Measurements from ENCODE around the gene LAMA5.

Gene LAMA5

DNA sequence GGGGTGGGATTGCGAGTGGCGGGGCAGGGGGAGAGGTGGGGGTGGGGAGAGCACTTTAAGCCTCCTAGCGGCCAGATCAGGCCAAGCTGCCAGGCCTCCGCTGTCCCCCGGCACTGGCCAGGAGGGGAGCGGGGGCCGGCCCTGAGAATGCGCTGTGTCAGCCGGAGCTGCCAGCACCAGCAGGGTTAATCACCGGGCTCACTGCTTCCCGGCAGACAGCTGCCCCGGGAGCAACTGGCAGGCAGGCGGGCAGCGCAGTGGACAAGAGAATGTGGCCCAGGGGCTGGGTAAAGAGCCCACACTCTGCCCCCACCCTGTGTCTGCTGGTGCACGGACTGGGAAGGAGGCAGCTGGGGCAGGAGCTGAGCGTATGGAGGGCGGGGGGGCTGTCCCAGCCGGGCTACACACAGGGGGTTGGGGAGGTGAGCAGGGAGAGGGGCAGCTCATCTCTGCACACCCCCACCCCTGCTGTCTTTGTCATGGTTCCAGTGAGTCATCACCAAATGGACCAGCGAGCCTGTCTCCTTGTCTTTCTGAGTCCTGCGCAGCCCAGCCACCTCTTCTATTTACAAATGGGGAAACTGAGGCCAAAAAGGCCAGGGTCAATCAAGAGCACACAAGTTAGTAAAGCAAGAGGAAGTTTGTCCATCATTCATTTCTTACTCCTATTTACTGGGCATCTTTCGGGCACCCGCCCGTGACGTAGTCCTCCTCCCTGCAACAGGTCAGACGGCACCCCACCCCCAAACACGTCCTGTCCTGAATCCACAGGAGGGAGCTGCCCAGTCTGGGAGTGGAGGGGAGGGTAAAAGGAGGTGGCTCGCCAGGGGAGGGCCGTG, 2.1 kb upstream of the LAMA5 start:
- DNase-seq = peak; percentile 78

GRCh38 chr20:62368392-62368975, 1.4 kb upstream of the LAMA5 start:
- peak; percentile 46 for DNase-seq

GRCh38 chr20:62367633-62368391, 700 bp upstream of the LAMA5 start:
- no peak for DNase-seq

GRCh38 chr20:62366370-62367135, 559 bp downstream of the LAMA5 start:
- no peak for DNase-seq

GRCh38 chr20:62365814-62366369, 1.2 kb downstream of the LAMA5 start:
- DNase-seq = no peak

- DNase-seq = no peak
These were observed 2.0 kb downstream of the LAMA5 start for GRCh38 chr20:62364911-62365736.

DNA sequence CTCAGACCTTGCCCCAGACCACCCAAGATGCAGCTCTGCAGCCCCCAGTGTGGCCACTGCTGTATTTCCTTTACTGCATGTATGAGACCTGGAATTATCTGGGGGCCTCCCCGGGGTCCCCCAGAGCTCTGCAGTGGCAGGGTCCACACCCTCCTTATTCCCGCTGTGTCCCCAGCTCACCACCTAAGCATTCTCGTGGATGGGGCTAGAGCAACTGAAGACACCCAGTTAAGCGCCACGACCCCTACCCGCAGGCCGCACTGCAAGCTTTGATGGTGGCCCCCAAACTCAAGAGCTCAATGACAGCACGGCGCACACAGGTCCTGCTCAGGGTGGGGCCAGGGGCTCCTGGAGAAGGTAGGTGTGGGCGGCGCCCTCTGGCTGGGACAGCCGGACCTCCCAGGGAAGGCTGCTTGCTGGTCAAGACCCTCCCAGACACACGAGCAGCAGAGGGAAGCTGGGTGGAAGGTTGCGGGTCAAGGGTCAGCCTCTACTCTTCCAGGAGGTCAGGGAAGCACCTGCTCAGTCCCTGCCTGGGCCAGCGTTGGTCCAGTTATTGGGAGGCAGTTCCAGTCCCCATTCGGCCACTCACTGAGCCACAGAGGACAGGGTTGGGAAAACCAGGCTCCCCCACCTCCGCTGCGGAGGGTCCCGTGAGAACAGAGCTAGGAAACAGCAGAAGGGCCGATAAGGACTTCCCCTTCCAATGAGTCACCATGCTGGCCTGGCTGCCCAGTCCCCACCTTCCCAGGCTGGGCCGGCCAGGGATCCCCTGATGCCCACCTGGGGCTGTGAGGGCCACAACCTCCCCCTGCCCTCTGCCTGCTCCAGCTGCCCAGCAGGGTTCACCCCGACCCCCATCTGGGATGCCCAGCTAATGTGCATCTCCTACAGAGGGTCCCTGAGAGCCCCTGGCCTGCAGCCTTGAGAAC, 2.9 kb downstream of the LAMA5 start:
- no peak for DNase-seq

DNA sequence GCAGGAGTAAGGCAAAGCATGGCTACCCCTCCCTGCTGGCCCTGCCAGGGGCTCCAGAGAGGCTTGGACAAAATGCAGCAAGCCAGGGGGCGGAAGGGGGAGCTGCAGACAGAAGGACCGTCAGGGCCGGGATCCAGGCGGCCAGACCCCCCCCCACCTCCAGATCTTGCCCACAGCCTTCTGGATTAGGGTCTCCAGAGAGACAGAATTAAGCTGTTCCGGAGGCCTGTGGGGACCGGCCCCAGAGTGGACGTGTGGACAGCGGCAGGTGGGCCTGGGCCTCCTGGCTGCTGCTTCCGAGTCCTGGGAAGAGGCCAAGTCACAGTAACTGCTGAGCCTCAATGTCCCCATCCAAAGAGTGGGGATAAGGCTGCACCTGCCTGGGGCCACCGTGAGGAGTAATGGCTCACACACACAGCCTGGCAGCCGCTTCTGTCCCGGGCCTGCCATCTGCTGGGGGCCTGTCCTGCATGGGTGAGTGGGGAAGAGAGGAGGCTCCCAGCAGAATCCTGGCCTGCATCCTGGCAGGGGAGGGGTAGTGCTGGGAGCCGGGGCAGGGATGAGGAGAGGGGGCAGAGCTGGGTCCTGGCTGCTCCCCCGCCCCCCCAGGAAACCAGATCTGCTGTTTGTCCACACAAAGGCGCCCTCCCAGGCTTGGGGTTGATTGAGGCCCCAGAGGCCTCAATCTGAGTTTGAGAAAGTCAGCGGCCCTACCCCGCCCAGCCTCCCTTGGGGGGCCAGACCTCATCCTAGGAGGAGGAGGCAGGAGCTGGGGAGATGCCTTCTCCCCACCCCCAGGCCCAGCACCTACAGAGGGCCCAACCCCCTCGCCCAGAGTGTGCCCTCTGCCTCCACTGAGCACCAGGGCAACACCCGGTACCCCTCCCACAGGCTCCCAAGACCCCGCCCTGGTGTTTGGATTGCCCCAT, 3.9 kb downstream of the LAMA5 start:
- no peak for DNase-seq

- no peak for DNase-seq
These were observed 4.5 kb downstream of the LAMA5 start for GRCh38 chr20:62362590-62362940.

- DNase-seq = no peak
These were observed 5.1 kb downstream of the LAMA5 start for GRCh38 chr20:62361799-62362589.

DNA sequence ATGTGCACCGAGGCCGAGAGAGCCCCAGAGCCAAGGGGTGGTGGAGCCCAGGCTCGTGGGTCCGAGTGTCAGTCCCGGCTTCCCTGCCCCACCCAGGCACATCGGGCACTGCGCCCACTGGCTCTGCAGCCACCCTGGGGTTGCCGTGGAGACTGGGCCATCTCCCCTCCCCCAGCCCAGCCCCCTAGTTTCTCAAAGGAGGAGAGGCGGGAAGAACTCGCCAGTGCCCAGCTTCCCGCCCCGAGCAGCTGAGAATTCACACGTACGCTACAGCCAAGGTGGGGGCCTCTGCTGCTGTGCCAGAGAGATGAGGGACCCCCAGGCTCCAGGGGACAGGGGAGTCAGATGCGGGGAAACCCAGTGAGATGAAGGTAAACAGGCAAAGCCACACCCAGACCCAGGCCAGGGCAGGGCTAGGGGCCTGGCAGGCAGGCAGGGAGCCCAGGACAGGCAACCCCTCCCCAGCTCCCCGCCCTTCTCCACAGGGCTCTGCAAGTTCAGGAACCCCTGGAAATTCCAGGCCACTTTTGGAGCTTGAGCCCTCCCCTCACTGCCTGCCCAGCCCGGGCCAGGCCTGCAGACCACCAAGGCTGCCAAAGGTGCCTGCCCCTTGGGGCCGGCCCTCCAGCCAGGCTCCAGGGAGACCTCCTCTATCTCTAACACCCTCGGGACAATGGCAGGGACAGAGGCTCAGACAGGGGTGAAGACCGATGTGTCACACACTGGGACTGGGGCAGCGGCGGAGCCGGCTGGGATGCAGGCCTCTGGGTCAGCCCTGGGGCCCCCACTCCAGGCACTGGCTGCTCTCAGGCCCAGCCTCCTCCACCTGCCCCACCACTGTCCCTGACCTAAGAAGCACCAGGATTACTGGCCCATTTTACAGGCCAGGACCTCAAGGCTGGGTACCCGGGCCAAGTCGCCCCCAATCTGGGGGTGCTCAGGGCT, 6.0 kb downstream of the LAMA5 start:
- no peak for DNase-seq

- DNase-seq = peak; percentile 63
These were observed 7.5 kb downstream of the LAMA5 start for GRCh38 chr20:62359491-62360121.

- no peak for DNase-seq
These were observed 8.0 kb downstream of the LAMA5 start for GRCh38 chr20:62359043-62359490.

DNA sequence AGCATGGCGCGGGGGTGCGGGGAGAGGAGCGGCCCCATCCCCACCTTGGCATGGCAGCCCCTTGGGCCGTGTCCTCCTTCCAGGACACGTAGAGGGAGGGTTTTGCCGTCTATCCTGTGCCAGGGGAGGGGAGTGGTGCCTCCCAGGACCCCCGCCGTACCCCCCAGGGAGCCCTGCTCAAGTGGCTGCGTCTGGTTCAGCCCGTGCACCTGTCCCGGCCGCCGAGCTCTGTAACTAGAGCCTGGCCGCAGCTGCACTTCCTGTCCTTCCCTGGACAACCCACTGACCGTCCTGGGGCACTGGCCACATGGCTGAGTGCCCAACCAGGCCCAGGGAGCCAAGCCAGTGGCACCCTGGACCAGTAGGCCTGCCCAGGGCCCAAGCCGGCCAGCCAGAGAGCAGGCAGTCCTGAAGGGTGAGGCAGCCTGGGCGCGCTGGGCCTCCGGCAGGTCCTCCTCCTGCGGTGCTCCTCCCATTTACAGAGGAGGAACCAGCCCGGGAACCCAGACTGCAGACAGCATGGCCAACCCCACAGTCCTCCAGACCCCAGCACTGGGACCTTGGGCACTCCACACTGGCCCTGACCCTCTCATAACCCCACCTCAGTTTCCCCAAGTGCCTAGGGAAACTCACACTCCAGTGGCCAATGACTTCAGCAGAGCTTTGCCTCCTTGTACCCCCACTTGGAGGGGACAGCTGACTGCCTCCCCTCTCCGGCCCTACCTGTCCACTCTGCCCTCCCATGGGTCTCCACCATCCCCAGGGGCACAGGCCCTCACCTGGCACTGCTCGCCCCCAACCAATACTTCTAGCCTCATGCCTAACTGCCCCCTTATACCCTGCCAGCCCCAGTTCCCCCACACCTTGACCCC, 8.7 kb downstream of the LAMA5 start:
- no peak for DNase-seq

- no peak for DNase-seq
These were observed 9.4 kb downstream of the LAMA5 start for GRCh38 chr20:62357681-62358080.

GRCh38 chr20:62357187-62357667, 9.9 kb downstream of the LAMA5 start:
- DNase-seq = peak; percentile 77

Data from EL (cell line).